ENCODE data around the gene RASL12.

Gene RASL12

DNA sequence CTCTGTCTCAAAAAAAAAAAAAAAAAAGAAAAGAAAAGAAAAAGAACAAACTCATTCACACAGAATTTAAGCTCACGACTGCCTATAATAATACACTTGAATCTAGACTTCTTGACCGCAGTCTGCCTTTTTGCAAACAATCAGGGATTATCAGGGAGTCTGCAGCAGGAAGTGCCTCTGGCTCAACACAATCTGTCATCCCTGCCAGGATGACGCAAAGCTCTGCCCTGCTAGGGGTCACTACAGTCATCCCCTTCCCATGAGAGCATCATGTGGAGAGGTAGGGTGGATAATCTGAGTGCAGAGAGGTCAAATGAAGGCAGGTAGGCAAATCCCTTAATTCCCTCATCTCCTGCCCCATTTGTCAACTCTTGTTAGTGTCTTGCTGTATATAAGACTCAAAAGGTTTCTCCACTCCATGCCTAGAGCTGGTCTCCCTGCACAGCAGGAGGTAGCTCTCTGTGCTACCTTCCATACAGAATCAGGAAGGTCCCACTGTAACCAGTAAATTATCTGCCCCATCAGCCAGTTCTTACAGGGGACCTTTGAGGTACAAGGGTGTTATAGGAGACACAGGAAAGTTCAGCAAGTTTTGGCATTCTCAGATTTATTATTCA is 43.0 kb upstream of the RASL12 start:
- H3K9me2 ChIP-seq (replicated peaks; ENCODE audit: insufficient read depth, low read length), result no peaks in the 10 kb centered on the region
- H3F3A ChIP-seq (ENCODE audit: insufficient read depth), result 0 out of 2 replicates have a peak, but pooled peaks cover 4% of the 10 kb centered on the region
- no peaks in the 10 kb centered on the region for H3K27me3 ChIP-seq (ENCODE audit: low read length)
- H2AFZ ChIP-seq (ENCODE audit: low read depth, low read length, severe bottlenecking), result no peak overlapping the region
- no peak overlapping the region for H3K4me3 ChIP-seq (ENCODE audit: insufficient read depth, low read length, poor library complexity, severe bottlenecking)
- no peak overlapping the region for H3K27ac ChIP-seq (ENCODE audit: low read depth, low read length)
- TF ChIP-seq, protein P1, sequence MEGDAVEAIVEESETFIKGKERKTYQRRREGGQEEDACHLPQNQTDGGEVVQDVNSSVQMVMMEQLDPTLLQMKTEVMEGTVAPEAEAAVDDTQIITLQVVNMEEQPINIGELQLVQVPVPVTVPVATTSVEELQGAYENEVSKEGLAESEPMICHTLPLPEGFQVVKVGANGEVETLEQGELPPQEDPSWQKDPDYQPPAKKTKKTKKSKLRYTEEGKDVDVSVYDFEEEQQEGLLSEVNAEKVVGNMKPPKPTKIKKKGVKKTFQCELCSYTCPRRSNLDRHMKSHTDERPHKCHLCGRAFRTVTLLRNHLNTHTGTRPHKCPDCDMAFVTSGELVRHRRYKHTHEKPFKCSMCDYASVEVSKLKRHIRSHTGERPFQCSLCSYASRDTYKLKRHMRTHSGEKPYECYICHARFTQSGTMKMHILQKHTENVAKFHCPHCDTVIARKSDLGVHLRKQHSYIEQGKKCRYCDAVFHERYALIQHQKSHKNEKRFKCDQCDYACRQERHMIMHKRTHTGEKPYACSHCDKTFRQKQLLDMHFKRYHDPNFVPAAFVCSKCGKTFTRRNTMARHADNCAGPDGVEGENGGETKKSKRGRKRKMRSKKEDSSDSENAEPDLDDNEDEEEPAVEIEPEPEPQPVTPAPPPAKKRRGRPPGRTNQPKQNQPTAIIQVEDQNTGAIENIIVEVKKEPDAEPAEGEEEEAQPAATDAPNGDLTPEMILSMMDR (IDR thresholded peaks at IDR 0.05; ENCODE audit: insufficient read depth, low read length, poor library complexity, severe bottlenecking), result no peak
- TF ChIP-seq EZH2phosphoT487 (conservative IDR thresholded peaks at IDR 0.05; ENCODE audit: low read length), result no peak
- no peaks in the 10 kb centered on the region for H3K36me3 ChIP-seq (ENCODE audit: low read length)
- H3K9me3 ChIP-seq (ENCODE audit: insufficient read depth, low read length), result no peaks in the 10 kb centered on the region
- no peaks in the 10 kb centered on the region for H3K79me2 ChIP-seq (ENCODE audit: insufficient read depth, low read length)
- no peak overlapping the region for H3K4me2 ChIP-seq (ENCODE audit: low read depth, low read length, poor library complexity, severe bottlenecking)
- H3K9ac ChIP-seq (ENCODE audit: low read length), result no peak overlapping the region
- no peaks in the 10 kb centered on the region for H4K20me1 ChIP-seq (ENCODE audit: low read depth, low read length)

GRCh38 chr15:65106011-65106590 is 38.3 kb upstream of the RASL12 start:
- Histone ChIP-seq H4K20me1 (ENCODE audit: low read depth, low read length) (no peaks in the 10 kb centered on the region), H2AFZ (ENCODE audit: low read depth, low read length, severe bottlenecking) (no peak overlapping the region), H3K36me3 (ENCODE audit: low read length) (no peaks in the 10 kb centered on the region), H3K4me2 (ENCODE audit: low read depth, low read length, poor library complexity, severe bottlenecking) (no peak overlapping the region), H3K4me3 (ENCODE audit: insufficient read depth, low read length, poor library complexity, severe bottlenecking) (no peak overlapping the region), H3K27me3 (ENCODE audit: low read length) (no peaks in the 10 kb centered on the region), H3K9me2 (replicated peaks; ENCODE audit: insufficient read depth, low read length) (no peaks in the 10 kb centered on the region), H3K27ac (ENCODE audit: low read depth, low read length) (no peak overlapping the region), H3K9ac (ENCODE audit: low read length) (no peak overlapping the region), H3K9me3 (ENCODE audit: insufficient read depth, low read length) (no peaks in the 10 kb centered on the region), H3K79me2 (ENCODE audit: insufficient read depth, low read length) (no peaks in the 10 kb centered on the region), H3F3A (ENCODE audit: insufficient read depth) (0 out of 2 replicates have a peak, but pooled peaks cover 4% of the 10 kb centered on the region)
- TF ChIP-seq, protein P1 (IDR thresholded peaks at IDR 0.05; ENCODE audit: insufficient read depth, low read length, poor library complexity, severe bottlenecking), result no peak
- TF ChIP-seq EZH2phosphoT487 (conservative IDR thresholded peaks at IDR 0.05; ENCODE audit: low read length), result no peak

DNA sequence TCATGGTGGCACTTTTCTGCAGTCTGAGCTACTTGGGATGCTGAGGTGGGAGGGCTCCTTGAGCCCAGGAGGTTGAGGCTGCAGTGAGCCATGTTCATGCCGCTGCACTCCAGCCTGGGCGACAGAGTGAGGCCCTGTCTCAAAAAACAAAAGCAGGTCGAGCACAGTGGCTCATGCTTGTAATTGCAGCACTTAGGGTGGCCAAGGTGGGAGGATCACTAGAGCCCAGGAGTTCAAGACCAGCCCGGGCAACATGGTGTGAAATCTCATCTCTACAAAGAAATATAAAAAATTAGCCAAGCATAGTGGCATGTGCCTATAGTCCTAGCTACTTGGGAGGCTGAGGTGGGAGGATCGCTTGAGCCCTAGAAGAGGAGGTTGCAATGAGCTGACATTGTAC is 37.2 kb upstream of the RASL12 start:
- Histone ChIP-seq H3K27ac (ENCODE audit: low read depth, low read length) (no peak overlapping the region), H3K9me3 (ENCODE audit: insufficient read depth, low read length) (no peaks in the 10 kb centered on the region)
- no peak for TF ChIP-seq EZH2phosphoT487 (conservative IDR thresholded peaks at IDR 0.05; ENCODE audit: low read length)
- TF ChIP-seq, protein P1 (IDR thresholded peaks at IDR 0.05; ENCODE audit: insufficient read depth, low read length, poor library complexity, severe bottlenecking), result no peak

More for the DNA sequence above, 37.2 kb upstream of the RASL12 start:
- H2AFZ ChIP-seq (ENCODE audit: low read depth, low read length, severe bottlenecking), result no peak overlapping the region
- no peak overlapping the region for H3K9ac ChIP-seq (ENCODE audit: low read length)
- no peak overlapping the region for H3K4me3 ChIP-seq (ENCODE audit: insufficient read depth, low read length, poor library complexity, severe bottlenecking)
- 0 out of 2 replicates have a peak, but pooled peaks cover 4% of the 10 kb centered on the region for H3F3A ChIP-seq (ENCODE audit: insufficient read depth)
- H4K20me1 ChIP-seq (ENCODE audit: low read depth, low read length), result no peaks in the 10 kb centered on the region
- no peak overlapping the region for H3K4me2 ChIP-seq (ENCODE audit: low read depth, low read length, poor library complexity, severe bottlenecking)
- H3K9me2 ChIP-seq (replicated peaks; ENCODE audit: insufficient read depth, low read length), result no peaks in the 10 kb centered on the region
- no peaks in the 10 kb centered on the region for H3K36me3 ChIP-seq (ENCODE audit: low read length)
- H3K27me3 ChIP-seq (ENCODE audit: low read length), result no peaks in the 10 kb centered on the region
- H3K79me2 ChIP-seq (ENCODE audit: insufficient read depth, low read length), result no peaks in the 10 kb centered on the region
